GM12891 (cell line): ENCODE results near the gene PPP1R3F.
"Not testable (repeated sequence)": the region's sequence is repeated elsewhere in the genome, so short reads cannot be mapped to it uniquely, and the experiment has no call there.

Source experiments
- DNase-seq: peaks from one replicate; pipeline ENCODE4 v3.0.0; 2011; ENCODE audit warnings: low spot score; ENCODE audit not compliant: insufficient read length
- FAIRE-seq: peaks from 2 replicates; lab custom pipeline; 2011; peaks lifted over from hg19 to GRCh38; lab: Jason Lieb, UNC
- PAX5 ChIP-seq: IDR thresholded peaks from 2 replicates; pipeline ENCODE4 v1.6.1; 2011; ENCODE audit warnings: low read length, moderate library complexity, mild to moderate bottlenecking; ENCODE audit not compliant: insufficient read depth, severe bottlenecking
- POLR2A ChIP-seq: IDR thresholded peaks from 2 replicates; pipeline ENCODE4 v1.6.1; 2011; ENCODE audit warnings: low read depth, low read length, control low read depth
- POLR2AphosphoS5 ChIP-seq: IDR thresholded peaks from 2 replicates; pipeline ENCODE4 v1.6.1; 2011; ENCODE audit warnings: low read depth, low read length, control low read depth
- POU2F2 ChIP-seq: IDR thresholded peaks from 2 replicates; pipeline ENCODE4 v1.6.1; 2011; ENCODE audit warnings: low read depth, mild to moderate bottlenecking, control low read depth, low read length, moderate library complexity
- SPI1 ChIP-seq: IDR thresholded peaks from 2 replicates; pipeline ENCODE4 v1.6.1; 2011; ENCODE audit warnings: low read depth, low read length, control low read depth
- TAF1 ChIP-seq: IDR thresholded peaks from 2 replicates; pipeline ENCODE4 v1.6.1; 2011; ENCODE audit warnings: low read depth, low read length, control low read depth

Gene PPP1R3F

DNA sequence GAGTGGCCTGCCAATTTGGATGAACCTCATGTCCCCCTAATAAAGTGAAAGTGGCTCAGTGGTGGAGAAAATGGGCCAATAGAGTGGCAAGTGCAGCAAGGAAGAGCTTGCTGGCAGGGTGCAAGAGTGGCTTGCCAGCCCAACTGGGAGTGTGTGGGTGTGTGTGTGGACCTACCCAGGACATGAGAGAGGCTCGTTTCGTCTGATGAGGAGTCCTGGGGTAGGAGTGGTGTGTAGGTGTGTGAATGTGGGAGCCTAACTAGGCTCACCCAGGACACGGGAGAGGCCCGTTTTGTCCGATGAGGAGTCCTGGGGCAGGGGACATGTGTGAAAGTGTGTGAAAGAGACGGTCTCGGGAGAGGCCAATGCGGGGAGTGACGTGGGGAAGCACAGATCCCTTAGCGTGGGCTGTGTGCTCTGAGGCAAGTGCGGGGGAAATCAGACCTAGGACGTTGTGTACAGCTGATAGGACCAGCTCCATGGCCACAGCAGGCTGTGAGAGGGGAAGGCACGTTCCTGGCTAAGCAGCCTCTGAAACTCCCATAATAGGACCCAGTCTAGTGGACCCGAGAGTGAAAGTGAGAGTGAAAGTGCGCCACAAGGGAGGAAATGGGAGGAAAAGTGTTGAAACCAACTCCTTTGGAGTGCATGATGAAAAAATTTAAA lies 39.1 kb downstream of the PPP1R3F start:
- no peak for TF ChIP-seq PAX5
- TF ChIP-seq TAF1: no peak
- no peak for TF ChIP-seq POLR2A
- no peak for TF ChIP-seq POU2F2
- TF ChIP-seq SPI1: peak; percentile 45
- FAIRE-seq (no peak), DNase-seq (no peak)

DNA sequence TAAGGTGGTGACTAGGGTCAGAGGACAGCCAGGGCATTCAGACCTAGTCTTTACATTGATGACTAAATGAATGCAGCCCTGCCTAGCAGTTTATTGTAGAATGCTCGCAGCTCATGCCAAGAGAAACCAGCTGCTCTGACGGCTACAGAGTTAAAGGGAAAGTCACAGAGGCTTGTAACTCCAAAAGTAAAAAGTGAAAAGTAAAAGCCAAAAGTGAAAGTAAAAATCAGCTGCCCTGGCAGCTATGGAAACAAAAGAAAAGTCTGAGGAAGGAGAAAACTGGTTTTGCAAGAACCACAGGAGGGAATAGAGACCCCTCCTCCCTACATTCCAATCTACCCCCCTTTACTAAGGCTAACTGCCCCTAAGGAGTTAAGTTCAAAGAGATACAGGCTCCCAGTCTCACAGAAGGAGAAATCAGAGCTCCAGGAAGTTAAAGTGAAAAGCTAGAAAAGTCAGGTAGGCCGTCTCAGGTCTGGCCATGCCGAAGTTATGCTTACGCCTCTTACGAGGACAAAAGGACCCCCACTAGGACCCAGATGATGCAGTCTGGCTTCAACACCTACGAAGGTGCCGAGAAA lies 39.9 kb downstream of the PPP1R3F start:
- no peak for TF ChIP-seq POU2F2
- no peak for TF ChIP-seq PAX5
- TF ChIP-seq POLR2AphosphoS5: no peak
- TF ChIP-seq POLR2A: no peak
- TF ChIP-seq TAF1: no peak
- no peak for TF ChIP-seq SPI1
- FAIRE-seq: peak; percentile 95
- DNase-seq: no peak

DNA sequence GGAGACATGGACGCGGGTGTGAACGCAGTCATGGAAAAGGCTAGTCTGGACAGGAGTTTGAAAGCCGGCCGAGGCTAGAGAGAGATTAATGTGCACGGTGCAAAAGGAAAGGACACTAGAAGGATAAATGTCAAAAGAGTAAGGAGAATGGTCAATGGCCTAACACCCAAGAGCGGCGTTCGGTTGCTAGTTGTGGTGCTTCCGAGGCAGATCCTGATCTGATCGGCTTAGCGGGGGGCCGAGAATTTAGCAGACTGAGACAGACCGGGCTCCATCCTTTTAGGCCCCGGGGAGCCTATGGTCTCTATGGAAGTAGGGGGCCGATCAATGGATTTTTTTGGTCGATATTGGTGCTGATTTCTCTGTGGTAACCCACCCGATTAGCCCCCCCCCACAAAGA lies 40.8 kb downstream of the PPP1R3F start:
- DNase-seq (no peak), FAIRE-seq (no peak)
- TF ChIP-seq PAX5 (no peak), SPI1 (no peak), TAF1 (no peak), POU2F2 (no peak), POLR2AphosphoS5 (no peak), POLR2A (no peak)

DNA sequence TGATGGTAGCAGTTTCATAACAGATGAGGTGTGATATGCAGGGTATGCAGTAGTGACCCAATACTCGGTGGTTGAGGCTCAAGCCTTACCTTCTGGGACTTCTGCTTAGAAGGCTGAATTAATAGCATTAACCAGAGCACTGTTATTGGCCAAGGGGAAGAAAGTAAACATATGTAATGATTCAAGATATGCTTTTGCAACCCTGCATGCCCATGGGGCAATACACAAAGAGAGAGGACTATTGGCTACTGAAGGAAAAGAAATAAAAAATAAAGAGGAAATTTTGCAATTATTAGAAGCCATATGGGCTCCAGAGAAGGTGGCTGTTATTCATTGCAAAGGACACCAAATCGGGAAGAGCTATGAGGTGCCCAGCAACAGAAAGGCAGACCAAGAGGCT lies 42.6 kb downstream of the PPP1R3F start:
- FAIRE-seq (no peak), DNase-seq (no peak)
- TF ChIP-seq POLR2A: no peak
- TF ChIP-seq POU2F2: no peak
- no peak for TF ChIP-seq TAF1
- no peak for TF ChIP-seq PAX5
- no peak for TF ChIP-seq POLR2AphosphoS5
- TF ChIP-seq SPI1: no peak

DNA sequence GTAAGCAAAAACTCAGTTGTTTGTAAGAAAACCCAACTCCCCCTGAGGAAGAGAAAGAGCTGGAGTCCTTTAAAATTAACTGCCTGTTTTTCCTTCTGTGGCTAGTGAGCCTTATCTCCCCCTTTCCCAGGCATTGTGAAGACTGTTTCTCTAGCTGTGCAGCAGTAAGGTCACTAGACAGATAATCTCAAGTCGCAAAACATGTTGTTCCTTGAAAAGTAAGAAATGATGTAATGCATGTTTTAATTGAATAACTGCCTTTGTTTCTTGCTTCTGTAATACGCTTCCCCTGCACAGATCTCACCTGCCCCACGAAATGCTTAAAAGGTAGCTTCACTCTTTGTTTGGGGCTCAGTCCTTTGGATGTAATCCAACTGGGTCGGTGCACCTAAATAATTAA lies 46.5 kb downstream of the PPP1R3F start:
- FAIRE-seq: no peak
- DNase-seq: no peak
- TF ChIP-seq POU2F2 (no peak), PAX5 (no peak), TAF1 (no peak), POLR2A (no peak), SPI1 (no peak), POLR2AphosphoS5 (no peak)

DNA sequence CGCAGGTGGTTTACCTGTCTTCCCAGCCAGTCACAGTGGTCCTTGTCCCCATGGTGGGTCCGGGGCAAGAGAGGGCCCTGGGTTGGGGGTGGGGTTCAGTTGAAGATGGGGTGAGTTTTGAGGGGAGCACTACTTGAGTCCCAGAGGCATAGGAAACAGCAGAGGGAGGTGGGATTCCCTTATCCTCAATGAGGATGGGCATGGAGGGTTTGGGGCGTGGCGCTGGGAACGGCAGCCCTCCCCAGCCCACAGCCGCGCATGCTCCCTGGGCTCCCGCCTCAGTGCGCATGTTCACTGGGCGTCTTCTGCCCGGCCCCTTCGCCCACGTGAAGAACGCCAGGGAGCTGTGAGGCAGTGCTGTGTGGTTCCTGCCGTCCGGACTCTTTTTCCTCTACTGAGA lies 52.1 kb downstream of the PPP1R3F start, which contains the start of gene GAGE12J:
Gene GAGE12J, plus strand, starts transcription at position 301 of the 400 bp plus-strand sequence. CDS start 1,157 bp downstream, outside the sequence.
- not testable (repeated sequence) for FAIRE-seq, DNase-seq

DNA sequence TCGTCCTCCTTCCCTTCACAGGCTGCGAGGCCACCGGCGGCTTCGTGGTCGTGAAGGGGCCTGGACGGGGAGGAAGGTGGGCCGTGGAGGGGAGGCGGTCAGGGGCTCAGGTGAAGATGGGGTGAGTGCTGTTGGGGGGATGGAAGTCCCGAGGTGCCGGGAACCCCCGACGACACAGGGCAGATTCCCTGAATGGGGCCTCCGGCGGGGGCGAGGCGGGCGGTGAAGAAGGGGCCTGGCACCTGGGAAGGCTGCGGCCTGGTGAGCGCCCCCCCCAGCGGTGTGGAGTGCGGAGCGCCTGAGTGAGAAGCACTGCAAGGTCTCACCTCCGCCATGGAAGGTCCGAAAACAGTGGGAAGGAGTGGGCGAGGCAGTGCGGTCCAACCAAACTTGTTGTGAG lies 52.7 kb downstream of the PPP1R3F start:
- not testable (repeated sequence) for FAIRE-seq

DNA sequence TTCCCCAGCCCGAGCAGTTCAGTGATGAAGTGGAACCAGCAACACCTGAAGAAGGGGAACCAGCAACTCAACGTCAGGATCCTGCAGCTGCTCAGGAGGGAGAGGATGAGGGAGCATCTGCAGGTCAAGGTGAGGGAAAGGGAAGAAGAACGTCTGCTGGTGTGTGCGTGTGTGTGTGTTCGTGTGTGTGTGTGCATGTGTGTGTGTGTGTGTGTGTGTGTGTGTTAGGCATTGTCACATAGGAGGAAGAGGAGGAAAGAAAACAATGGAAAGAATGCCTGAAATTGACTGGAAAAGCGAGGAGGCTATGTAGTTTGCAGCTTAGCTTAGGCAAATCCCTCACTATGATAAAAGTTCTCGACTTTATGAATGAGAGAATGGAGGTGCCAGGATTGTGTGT lies 54.1 kb downstream of the PPP1R3F start:
- not testable (repeated sequence) for FAIRE-seq, DNase-seq

More for the DNA sequence above, 52.7 kb downstream of the PPP1R3F start:
- DNase-seq: not testable (repeated sequence)

DNA sequence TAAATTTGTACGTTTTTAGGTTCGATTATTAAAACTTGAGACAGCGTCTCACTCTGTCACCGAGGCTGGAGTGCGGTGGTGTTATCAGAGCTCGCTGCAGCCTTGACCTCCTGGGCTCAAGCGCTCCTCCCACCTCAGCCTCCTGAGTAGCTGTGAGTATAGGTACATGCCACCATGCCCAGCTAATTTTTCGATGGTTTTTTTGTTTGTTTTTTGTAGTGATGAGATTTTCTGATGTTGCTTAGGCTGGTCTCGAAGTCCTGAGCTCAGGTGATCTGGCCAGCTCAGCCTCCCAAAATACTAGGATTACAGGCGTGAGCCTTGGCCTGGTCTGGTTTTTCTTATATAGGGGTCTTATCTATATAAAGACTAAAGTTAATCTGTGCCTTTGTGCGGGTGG lies 60.8 kb downstream of the PPP1R3F start:
- not testable (repeated sequence) for FAIRE-seq, DNase-seq

DNA sequence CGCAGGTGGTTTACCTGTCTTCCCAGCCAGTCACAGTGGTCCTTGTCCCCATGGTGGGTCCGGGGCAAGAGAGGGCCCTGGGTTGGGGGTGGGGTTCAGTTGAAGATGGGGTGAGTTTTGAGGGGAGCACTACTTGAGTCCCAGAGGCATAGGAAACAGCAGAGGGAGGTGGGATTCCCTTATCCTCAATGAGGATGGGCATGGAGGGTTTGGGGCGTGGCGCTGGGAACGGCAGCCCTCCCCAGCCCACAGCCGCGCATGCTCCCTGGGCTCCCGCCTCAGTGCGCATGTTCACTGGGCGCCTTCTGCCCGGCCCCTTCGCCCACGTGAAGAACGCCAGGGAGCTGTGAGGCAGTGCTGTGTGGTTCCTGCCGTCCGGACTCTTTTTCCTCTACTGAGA lies 61.7 kb downstream of the PPP1R3F start, which contains the start of gene GAGE13:
Gene GAGE13, plus strand, starts transcription at position 301 of the 400 bp plus-strand sequence. CDS start 1,156 bp downstream, outside the sequence.
- not testable (repeated sequence) for DNase-seq, FAIRE-seq

DNA sequence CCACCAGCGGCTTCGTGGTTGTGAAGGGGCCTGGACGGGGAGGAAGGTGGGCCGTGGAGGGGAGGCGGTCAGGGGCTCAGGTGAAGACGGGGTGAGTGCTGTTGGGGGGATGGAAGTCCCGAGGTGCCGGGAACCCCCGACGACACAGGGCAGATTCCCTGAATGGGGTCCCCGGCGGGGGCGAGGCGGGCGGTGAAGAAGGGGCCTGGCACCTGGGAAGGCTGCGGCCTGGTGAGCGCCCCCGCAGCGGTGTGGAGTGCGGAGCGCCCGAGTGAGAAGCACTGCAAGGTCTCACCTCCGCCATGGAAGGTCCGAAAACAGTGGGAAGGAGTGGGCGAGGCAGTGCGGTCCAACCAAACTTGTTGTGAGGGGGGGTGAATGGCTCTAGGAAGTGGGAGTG lies 62.2 kb downstream of the PPP1R3F start:
- not testable (repeated sequence) for DNase-seq, FAIRE-seq
